ENCODE results near the gene ATXN7L1.

DNA sequence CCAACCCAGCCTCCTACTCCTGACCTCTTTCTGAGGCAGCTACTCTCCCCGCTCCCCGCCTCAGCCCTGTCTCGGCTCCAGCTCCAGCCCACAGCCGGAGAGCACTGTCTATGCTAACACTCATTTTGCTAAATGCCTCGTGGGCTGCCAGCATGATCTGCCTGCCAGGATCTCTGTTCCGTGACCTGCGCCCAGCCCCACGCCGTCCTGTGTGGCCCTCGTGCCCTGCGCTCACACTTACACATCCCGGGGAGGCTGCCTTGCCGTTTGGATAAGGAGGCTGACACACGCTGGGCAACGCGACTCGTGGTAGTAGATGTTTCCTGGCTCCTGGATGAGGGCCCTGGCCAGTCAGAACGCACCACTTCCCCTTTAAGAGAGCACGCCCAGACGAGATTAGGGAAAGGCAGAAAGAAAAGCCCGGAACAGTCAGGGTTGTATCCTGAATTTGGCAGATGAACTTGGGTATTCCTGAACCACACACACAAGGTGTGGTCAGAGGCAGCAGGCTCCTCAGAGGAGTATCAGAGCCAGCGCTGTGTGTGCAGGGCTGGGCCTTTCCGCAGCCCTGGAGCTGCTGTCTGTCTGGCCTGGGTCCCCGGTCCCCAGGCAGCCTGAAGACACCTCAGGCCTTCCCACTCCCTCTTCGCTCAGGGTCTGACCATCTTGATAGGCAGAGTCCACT lies 197.4 kb downstream of the ATXN7L1 start:
- no peak for TF ChIP-seq TFE3 (CRISPR knock-in tag; IDR thresholded peaks at IDR 0.05)
- TF ChIP-seq TIGD3 (CRISPR knock-in tag; IDR thresholded peaks at IDR 0.05; ENCODE audit: borderline replicate concordance): no peak
- no peak for TF ChIP-seq RAD51 (IDR thresholded peaks at IDR 0.05; ENCODE audit: borderline replicate concordance)
- no peak for TF ChIP-seq ZFYVE20 (CRISPR knock-in tag; IDR thresholded peaks at IDR 0.05; ENCODE audit: borderline replicate concordance, low read depth)
- TF ChIP-seq ZNF326 (CRISPR knock-in tag; IDR thresholded peaks at IDR 0.05; ENCODE audit: borderline replicate concordance): no peak
- TF ChIP-seq ZKSCAN1 (IDR thresholded peaks at IDR 0.05; ENCODE audit: low read length): no peak
- TF ChIP-seq, protein P1, sequence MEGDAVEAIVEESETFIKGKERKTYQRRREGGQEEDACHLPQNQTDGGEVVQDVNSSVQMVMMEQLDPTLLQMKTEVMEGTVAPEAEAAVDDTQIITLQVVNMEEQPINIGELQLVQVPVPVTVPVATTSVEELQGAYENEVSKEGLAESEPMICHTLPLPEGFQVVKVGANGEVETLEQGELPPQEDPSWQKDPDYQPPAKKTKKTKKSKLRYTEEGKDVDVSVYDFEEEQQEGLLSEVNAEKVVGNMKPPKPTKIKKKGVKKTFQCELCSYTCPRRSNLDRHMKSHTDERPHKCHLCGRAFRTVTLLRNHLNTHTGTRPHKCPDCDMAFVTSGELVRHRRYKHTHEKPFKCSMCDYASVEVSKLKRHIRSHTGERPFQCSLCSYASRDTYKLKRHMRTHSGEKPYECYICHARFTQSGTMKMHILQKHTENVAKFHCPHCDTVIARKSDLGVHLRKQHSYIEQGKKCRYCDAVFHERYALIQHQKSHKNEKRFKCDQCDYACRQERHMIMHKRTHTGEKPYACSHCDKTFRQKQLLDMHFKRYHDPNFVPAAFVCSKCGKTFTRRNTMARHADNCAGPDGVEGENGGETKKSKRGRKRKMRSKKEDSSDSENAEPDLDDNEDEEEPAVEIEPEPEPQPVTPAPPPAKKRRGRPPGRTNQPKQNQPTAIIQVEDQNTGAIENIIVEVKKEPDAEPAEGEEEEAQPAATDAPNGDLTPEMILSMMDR (CRISPR knock-in tag; IDR thresholded peaks at IDR 0.05): no peak
- TF ChIP-seq GTF3A (CRISPR knock-in tag; conservative IDR thresholded peaks at IDR 0.05): no peak
- no peak for TF ChIP-seq NFIC (IDR thresholded peaks at IDR 0.05; ENCODE audit: low read length)
- TF ChIP-seq ZNF720 (CRISPR knock-in tag; IDR thresholded peaks at IDR 0.05): no peak
- TF ChIP-seq ZFP90 (CRISPR knock-in tag; IDR thresholded peaks at IDR 0.05; ENCODE audit: borderline replicate concordance): no peak
- no peak for TF ChIP-seq ZNF136 (CRISPR knock-in tag; IDR thresholded peaks at IDR 0.05; ENCODE audit: low read depth)
- TF ChIP-seq ADNP (CRISPR knock-in tag; IDR thresholded peaks at IDR 0.05): no peak
- no peak for TF ChIP-seq EZH2 (conservative IDR thresholded peaks at IDR 0.05; ENCODE audit: low read depth, low read length)
